HT1080 (cell line): ENCODE results near the gene CD81. TPM values are rescaled to one million over a fixed set of nuclear protein-coding genes. Genes with fewer than 3 reads are reported as not detected.

Experiments
- DNase-seq: peaks from one replicate; pipeline ENCODE4 v3.0.0-alpha.2; 2015; ENCODE audit warnings: low read depth
- total RNA-seq: library from RNA; depleted of rRNA; stranded (reverse); fragments of >200 nt; shearing (Covaris generic); gene quantifications from 2 replicates; pipeline ENCODE4 v1.2.3, GENCODE V29; 2014

The CD81 gene
- total RNA-seq, 1 experiment from 2014 or later = 171 TPM

- DNase-seq = no peak
These were observed 57.6 kb downstream of the CD81 start for GRCh38 chr11:2434506-2435255.

- no peak for DNase-seq
These were observed 58.3 kb downstream of the CD81 start for GRCh38 chr11:2435288-2436012.

GRCh38 chr11:2436013-2436520, 59.0 kb downstream of the CD81 start:
- no peak for DNase-seq

- no peak for DNase-seq
These were observed 59.5 kb downstream of the CD81 start for GRCh38 chr11:2436521-2437031.

GRCh38 chr11:2437516-2437915, 60.4 kb downstream of the CD81 start:
- no peak for DNase-seq

- DNase-seq = no peak
These were observed 62.7 kb downstream of the CD81 start for GRCh38 chr11:2439820-2440219.

GRCh38 chr11:2440646-2441045, 63.5 kb downstream of the CD81 start:
- no peak for DNase-seq

- no peak for DNase-seq
These were observed 64.1 kb downstream of the CD81 start for GRCh38 chr11:2441171-2441570.

GRCh38 chr11:2442589-2442988, 65.5 kb downstream of the CD81 start:
- no peak for DNase-seq

GRCh38 chr11:2443406-2443805, 66.3 kb downstream of the CD81 start:
- DNase-seq = no peak

GRCh38 chr11:2443881-2444820, 67.0 kb downstream of the CD81 start, which contains the start of gene TRPM5:
TRPM5 (minus strand) TSS chr11:2444514; CDS start chr11:2423036, 21,478 bp downstream.
- no peak for DNase-seq

GRCh38 chr11:2444821-2445745, 68.0 kb downstream of the CD81 start, which contains the start of gene KCNQ1:
KCNQ1 (plus strand) TSS chr11:2445008; CDS start chr11:2445099, 91 bp downstream.
- no peak for DNase-seq

- DNase-seq = no peak
These were observed 68.8 kb downstream of the CD81 start for GRCh38 chr11:2445746-2446551.

GRCh38 chr11:2446590-2447252, 69.6 kb downstream of the CD81 start:
- no peak for DNase-seq
